HG02852 (cell line): ENCODE results near the gene CCSAP.
"Not testable (repeated sequence)": the region's sequence is repeated elsewhere in the genome, so short reads cannot be mapped to it uniquely, and the experiment has no call there.

Source experiments
- ATAC-seq: cut with Tn5 transposase; IDR thresholded peaks from one replicate; pipeline ENCODE4 v1.9.1; 2021; ENCODE audit warnings: mild to moderate bottlenecking, moderate library complexity; ENCODE audit not compliant: unreplicated experiment

The CCSAP gene

DNA sequence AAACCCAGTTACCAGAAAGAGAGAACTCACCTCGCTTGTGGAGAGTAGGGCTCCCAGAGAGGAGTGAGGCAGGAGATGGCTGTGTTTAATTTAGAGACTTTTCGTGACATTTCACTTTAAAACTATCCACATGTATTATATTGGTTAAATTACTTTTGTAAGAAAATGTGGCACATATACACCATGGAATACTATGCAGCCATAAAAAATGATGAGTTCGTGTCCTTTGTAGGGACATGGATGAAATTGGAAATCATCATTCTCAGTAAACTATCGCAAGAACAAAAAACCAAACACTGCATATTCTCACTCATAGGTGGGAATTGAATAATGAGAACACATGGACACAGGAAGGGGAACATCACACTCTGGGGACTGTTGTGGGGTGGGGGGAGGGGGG lies 51.2 kb downstream of the CCSAP start:
- not testable (repeated sequence) for ATAC-seq

- ATAC-seq, result no peak
These were observed 54.3 kb downstream of the CCSAP start for GRCh38 chr1:229288516-229288915.

- ATAC-seq, result no peak
These were observed 55.6 kb downstream of the CCSAP start for GRCh38 chr1:229287267-229287666.

DNA sequence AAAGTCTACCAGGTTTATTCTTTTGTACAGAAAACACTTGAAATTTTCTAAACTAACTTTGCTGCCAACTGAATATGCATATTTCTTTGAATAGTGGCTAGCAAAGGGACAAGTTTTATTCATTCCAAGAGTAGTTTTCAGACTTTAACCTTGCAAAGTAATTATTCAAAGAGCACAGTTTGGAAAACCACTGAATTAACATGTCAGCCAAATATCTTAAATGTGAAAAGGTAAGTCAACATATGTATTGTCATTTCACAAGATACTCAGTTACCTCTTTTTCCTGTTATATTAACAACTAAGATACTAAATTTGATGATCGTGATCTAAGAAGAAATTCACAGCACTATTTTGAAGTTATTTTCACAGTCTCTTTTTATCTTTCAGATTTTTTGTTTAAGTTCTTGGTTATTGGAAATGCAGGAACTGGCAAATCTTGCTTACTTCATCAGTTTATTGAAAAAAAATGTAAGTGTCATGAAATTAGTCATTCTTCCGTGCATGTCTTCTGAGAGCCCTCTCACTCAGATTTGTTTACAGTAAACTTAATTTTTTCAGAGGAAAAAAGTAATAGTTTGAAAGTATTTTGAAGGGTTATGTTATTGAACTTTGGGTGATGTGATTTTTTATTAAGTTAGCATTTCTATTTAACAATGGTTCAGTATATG lies 56.6 kb downstream of the CCSAP start:
- ATAC-seq, result no peak

DNA sequence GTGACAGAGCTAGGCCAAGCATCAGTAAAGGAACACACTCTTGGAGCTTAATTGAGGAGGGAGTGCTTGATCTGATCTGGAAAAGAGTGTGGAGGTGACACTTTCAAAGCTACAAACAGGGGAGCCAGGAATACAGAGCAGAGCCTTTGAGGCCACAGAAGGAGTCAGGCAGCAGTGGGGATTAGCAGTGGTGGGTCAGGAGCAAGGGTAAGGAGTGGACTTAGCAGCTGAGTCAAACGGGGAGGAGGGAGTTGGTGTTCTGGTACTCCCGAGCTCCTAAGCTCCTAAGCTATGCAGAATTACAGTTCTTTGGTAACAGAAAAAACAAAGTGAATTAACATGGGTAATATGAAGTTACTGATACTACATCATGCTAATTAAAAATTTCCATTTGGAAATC lies 57.4 kb downstream of the CCSAP start:
- ATAC-seq, result no peak

- no peak for ATAC-seq
These were observed 58.0 kb downstream of the CCSAP start for GRCh38 chr1:229284887-229285286.

DNA sequence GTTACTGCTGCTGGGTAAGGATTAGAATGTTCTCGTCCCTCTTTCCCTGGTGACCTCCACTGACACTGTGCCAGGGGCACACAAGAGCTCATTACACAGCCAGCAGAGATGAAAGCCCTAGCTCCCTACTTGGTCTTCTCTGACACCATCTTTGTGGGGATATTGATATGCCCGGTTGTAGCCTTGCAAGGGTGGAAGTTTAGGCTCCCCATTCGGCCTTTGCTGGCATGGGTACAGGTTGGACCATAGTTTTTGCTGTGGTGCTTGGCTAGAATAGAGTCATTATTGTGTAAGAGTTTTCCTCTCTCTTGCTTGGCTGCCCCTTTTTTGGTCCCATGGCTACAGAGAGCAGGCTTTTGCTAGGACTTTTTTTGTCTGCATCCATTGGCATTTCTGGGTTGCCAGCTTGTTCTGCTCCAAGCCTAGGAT lies 59.6 kb downstream of the CCSAP start:
- no peak for ATAC-seq

DNA sequence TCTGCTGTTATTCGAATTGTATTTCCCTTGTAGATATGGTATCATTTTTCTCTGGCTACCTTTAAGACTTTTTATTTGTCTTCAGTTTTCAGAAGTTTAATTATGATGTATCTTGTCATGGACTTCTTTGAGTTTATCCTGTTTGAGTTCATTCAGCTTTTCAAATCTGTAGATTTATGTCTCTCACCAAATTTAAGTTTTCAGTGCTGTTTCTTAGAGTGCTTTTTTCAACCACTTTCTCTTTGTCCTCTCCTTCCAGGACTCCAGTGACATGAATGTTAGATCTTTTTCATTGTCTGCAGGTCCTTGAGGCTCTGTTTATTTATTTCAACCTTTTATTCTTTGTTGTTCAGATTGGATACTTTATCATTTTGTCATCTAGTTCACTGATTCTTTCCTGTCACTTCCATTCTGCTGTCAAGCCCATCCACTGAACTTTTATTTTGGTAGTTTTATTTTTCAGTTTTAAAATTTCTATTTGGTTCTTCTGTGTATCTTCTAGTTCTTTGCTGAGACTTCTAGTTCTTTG lies 60.5 kb downstream of the CCSAP start:
- ATAC-seq, result no peak

DNA sequence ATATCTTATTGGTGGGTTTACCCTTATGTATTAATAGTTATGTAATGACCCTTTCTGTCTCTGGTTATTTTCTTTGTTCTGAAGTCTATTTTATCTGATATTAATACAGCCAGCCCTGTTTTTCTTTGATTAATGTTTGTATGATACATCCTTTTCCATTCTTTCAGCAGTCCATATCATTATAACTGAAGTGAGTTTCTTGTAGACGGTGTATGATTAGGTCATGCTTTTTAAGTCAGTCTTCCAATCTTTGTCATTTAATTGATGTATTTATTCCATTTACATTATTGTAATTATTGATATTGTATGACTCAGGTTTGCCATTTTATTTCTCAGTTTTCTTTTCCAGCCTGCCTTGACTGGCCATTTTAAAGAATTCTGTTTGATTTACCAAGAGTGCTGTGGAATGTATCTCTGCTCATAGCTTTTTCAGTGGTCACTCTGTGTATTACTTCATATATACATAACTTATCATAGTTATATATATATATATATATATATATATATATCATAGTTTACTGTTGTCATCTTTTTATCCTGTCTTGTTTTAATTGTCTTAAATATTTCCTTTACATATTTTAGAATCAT lies 61.4 kb downstream of the CCSAP start:
- no peak for ATAC-seq

GRCh38 chr1:229280921-229281320 lies 61.9 kb downstream of the CCSAP start:
- no peak for ATAC-seq

DNA sequence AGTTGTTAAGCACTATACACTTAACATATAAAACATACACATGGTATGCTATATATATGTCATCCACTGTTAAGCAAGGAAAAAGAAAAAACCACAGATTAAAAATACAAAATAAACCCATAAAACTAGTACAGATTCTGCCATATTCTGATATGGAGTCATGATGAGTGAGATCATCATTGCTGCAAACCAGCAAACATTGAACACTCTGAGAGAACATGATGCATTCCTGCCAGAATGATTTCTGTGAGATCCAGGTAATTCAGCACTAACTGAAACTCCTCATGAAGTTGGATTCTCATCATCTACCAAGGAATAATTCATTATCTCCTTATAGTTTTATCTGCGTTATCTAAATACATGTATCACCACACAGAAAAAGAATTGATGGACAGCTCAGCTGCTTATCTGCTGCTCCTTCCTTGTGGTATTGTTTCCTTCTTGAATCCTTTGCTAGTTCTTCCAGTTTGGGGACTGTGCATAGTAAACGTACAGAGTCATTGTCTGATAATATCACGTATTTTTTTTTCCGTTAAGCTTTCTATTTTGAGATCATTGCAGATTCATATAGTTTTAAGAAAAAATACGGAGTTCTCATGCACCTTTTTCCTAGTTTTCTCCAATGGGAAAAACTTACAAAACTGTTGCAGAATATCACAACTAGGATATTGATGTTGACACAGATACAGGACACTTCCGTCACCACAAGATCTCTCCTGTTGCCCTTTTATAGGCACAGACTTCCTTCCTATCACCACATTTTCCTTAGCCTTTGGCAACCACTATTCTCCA lies 62.6 kb downstream of the CCSAP start:
- ATAC-seq, result no peak

DNA sequence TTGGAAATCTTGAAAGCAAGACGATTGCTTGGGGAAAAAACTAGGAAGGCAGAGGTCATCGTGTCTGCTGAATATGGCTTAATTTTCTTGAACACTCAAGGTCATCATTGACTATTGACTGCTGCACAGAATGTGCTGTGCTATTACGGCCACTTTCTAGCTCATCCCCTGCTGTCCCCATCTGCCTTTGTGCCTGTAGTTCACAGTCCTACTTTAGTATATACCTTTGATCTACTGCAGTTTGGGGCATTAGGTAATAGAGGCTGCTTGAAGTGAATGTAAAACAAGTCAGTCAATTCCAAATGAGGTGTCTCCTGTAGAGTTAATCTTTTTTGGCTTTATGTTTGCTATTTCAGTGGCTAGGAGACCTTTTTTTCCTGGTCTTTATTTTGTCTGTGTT lies 63.6 kb downstream of the CCSAP start:
- no peak for ATAC-seq

DNA sequence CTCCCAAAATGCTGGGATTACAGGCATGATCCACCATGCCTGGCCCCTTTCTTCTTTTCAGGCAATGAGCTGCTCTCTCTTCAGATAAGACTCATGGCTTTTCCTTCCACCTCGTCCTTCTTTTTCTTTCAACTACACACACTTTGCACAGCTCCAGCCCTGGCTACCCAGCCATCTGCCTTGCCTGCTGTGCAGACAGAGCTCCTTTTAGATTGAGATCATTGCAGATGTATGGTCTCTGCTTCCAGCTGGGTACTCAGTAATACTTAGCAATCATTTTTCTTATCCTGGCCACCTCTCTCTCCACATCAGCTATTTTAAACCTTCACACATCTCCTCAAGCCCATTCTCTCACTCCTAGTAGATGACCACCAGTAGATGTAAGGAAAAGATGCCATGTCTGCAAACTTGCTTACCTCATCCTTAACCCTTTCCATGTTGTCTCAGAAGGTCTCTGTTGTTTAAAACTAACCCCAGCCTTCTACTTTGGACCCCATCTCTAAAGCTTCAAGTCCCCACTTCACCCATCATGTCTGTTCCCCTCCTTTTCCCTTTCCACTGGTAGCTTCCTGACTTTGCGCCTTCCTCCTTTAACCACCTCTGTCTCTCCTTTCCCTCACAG lies 64.6 kb downstream of the CCSAP start:
- ATAC-seq, result no peak

- ATAC-seq, result no peak
These were observed 67.8 kb downstream of the CCSAP start for GRCh38 chr1:229275005-229275404.

DNA sequence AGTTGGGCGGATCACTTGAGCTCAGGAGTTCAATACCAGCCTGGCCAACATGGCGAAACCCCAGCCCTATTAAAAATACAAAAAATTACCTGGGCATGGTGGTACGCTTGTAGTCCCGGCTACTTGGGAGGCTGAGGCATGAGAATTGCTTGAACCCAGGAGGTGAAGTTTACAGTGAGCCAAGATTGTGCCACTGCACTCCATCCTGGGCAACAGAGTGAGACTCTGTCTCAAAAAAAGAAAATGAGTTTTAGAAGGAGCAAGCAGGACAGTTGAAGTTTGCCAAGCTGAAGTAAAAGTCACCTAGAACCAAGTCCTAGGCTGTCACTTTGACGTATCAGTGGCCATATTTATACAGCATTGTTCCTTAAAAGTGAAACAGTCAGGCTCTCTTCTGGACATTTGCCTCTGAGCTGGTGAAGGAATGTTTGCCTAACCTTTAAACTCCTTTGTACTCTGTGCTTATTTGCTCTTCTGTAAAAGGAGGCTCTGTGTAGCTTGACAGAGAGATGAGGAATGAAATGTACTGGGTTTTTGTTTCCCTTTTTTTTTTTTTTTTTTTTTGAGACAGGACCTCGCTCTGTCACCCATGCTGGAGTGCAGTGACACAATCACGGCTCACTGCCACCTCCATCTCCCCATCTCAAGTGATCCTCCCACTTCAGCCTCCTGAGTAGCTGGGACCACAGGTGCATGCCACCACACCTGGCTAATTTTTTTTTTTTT lies 69.2 kb downstream of the CCSAP start:
- no peak for ATAC-seq

GRCh38 chr1:229272164-229273158 lies 70.4 kb downstream of the CCSAP start:
- ATAC-seq, result no peak

GRCh38 chr1:229271448-229272159 lies 71.2 kb downstream of the CCSAP start:
- peak; percentile 67 for ATAC-seq
